Osteocyte (in vitro differentiated cells): ENCODE measurements around the gene RNASE7. TPM values are rescaled to one million over a fixed set of nuclear protein-coding genes. Genes with fewer than 3 reads are reported as not detected.

Experiments
- DNase-seq: peaks from one replicate; pipeline ENCODE4 v3.0.0; 2021; ENCODE audit warnings: mixed read lengths; ENCODE audit not compliant: unreplicated experiment; ENCODE audit errors: extremely low spot score
- H3K27ac Mint-ChIP-seq: one replicate; pipeline ENCODE4 v1.8.0; 2021; ENCODE audit warnings: mild to moderate bottlenecking, mixed read lengths; ENCODE audit not compliant: unreplicated experiment
- H3K27me3 Mint-ChIP-seq: one replicate; pipeline ENCODE4 v1.8.0; 2021; ENCODE audit warnings: mixed read lengths; ENCODE audit not compliant: unreplicated experiment
- H3K36me3 Mint-ChIP-seq: one replicate; pipeline ENCODE4 v1.8.0; 2021; ENCODE audit warnings: mixed read lengths; ENCODE audit not compliant: unreplicated experiment
- H3K4me1 Mint-ChIP-seq: one replicate; pipeline ENCODE4 v1.8.0; 2021; ENCODE audit warnings: mixed read lengths; ENCODE audit not compliant: unreplicated experiment
- H3K4me3 Mint-ChIP-seq: one replicate; pipeline ENCODE4 v1.8.0; 2021; ENCODE audit warnings: mild to moderate bottlenecking, moderate library complexity, mixed read lengths; ENCODE audit not compliant: unreplicated experiment
- H3K9me3 Mint-ChIP-seq: one replicate; pipeline ENCODE4 v1.8.0; 2021; ENCODE audit warnings: mixed read lengths; ENCODE audit not compliant: unreplicated experiment
- total RNA-seq: library from RNA; stranded (reverse); gene quantifications from 2 replicates; pipeline ENCODE4 v1.2.1, GENCODE V29; 2021
- TF ChIP-seq, protein P1 (sequence below): fragments of 200-600 bp; sonication (generic); IDR thresholded peaks from 2 replicates; pipeline ENCODE4 v1.5.0; 2021; ENCODE audit warnings: antibody characterized with exemption, mild to moderate bottlenecking, moderate library complexity

RNASE7 gene
- total RNA-seq, 1 donor from 2014 or later = not detected

DNA sequence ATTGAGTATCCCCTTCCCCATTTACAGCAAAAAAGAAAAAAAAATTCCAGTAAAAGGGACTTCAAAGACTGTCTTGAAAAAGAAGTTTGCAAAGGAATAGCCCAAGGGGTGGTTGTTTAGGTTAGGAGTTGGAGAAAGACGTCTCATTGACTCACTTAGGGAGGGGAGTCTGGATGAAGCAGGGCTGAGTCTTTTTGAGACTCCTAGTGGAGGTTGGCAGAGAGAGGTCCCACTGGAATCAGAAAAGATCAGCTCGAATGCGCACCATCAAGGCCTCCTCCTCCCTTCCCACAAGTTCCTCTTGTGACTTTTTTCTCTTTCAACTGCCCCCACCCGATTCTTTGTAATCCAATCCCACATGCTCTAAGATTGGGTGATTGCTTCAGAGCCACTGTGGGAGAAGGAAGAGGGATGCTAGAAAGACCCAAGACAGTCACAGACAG, 29.9 kb downstream of the RNASE7 start:
- Mint-ChIP-seq H3K9me3 (no peaks in the 10 kb centered on the region), H3K36me3 (peaks cover 23% of the 10 kb centered on the region), H3K4me3 (peak overlapping the region; percentile 91), H3K27ac (peak overlapping the region; percentile 99), H3K4me1 (peaks cover 39% of the 10 kb centered on the region), H3K27me3 (no peaks in the 10 kb centered on the region)
- TF ChIP-seq, protein P1, sequence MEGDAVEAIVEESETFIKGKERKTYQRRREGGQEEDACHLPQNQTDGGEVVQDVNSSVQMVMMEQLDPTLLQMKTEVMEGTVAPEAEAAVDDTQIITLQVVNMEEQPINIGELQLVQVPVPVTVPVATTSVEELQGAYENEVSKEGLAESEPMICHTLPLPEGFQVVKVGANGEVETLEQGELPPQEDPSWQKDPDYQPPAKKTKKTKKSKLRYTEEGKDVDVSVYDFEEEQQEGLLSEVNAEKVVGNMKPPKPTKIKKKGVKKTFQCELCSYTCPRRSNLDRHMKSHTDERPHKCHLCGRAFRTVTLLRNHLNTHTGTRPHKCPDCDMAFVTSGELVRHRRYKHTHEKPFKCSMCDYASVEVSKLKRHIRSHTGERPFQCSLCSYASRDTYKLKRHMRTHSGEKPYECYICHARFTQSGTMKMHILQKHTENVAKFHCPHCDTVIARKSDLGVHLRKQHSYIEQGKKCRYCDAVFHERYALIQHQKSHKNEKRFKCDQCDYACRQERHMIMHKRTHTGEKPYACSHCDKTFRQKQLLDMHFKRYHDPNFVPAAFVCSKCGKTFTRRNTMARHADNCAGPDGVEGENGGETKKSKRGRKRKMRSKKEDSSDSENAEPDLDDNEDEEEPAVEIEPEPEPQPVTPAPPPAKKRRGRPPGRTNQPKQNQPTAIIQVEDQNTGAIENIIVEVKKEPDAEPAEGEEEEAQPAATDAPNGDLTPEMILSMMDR = peak; percentile 28
- no peak for DNase-seq

DNA sequence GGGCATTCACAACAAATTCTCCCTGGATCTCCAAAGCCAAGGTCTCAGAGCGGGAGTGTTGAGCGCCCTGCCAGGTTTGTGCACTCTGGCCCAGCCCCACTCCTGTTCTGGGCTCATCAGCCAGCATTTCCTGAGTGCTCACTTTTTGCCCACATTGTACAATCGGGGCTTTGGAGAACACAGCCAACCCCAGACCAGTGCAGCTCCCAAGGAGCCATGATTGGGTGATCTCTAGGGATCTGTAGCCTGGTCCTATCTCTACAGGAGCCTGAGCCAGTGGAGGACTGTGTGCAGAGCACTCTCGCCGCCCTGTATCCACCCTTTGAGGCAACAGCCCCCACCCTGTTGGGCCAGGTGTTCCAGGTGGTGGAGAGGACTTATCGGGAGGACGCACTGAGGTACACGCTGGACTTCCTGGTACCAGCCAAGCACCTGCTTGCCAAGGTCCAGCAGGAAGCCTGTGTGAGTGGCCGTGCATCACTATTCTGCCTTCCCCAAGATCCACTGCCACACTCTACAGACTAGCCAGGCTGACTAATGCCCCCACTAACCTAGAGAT, 30.7 kb downstream of the RNASE7 start:
- Mint-ChIP-seq H3K4me1 (peaks cover 39% of the 10 kb centered on the region), H3K36me3 (peaks cover 29% of the 10 kb centered on the region), H3K9me3 (no peaks in the 10 kb centered on the region), H3K4me3 (peak overlapping the region; percentile 91), H3K27me3 (no peaks in the 10 kb centered on the region), H3K27ac (peak overlapping the region; percentile 99)
- TF ChIP-seq, protein P1 = no peak
- DNase-seq = no peak

DNA sequence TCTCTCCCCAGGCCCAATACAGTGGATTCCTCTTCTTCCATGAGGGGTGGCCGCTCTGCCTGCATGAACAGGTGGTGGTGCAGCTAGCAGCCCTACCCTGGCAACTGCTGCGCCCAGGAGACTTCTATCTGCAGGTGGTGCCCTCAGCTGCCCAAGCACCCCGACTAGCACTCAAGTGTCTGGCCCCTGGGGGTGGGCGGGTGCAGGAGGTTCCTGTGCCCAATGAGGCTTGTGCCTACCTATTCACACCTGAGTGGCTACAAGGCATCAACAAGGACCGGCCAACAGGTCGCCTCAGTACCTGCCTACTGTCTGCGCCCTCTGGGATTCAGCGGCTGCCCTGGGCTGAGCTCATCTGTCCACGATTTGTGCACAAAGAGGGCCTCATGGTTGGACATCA, 31.8 kb downstream of the RNASE7 start:
- Mint-ChIP-seq H3K9me3 (no peaks in the 10 kb centered on the region), H3K36me3 (peaks cover 32% of the 10 kb centered on the region), H3K27me3 (no peaks in the 10 kb centered on the region), H3K27ac (no peak overlapping the region), H3K4me1 (peaks cover 33% of the 10 kb centered on the region), H3K4me3 (no peak overlapping the region)
- TF ChIP-seq, protein P1 = no peak
- no peak for DNase-seq

DNA sequence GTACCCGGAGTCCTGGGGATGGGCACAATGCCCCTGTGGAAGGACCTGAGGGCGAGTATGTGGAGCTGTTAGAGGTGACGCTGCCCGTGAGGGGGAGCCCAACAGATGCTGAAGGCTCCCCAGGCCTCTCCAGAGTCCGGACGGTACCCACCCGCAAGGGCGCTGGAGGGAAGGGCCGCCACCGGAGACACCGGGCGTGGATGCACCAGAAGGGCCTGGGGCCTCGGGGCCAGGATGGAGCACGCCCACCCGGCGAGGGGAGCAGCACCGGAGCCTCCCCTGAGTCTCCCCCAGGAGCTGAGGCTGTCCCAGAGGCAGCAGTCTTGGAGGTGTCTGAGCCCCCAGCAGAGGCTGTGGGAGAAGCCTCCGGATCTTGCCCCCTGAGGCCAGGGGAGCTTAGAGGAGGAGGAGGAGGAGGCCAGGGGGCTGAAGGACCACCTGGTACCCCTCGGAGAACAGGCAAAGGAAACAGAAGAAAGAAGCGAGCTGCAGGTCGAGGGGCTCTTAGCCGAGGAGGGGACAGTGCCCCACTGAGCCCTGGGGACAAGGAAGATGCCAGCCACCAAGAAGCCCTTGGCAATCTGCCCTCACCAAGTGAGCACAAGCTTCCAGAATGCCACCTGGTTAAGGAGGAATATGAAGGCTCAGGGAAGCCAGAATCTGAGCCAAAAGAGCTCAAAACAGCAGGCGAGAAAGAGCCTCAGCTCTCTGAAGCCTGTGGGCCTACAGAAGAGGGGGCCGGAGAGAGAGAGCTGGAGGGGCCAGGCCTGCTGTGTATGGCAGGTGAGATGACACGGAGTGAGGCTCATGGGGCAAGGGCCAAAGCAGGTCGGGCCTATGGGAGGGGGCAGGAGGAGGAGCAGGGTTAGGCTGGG, 32.5 kb downstream of the RNASE7 start:
- Mint-ChIP-seq H3K27ac (peak overlapping the region; percentile 59), H3K4me1 (peaks cover 26% of the 10 kb centered on the region), H3K36me3 (peaks cover 35% of the 10 kb centered on the region), H3K9me3 (no peaks in the 10 kb centered on the region), H3K27me3 (no peaks in the 10 kb centered on the region), H3K4me3 (no peak overlapping the region)
- TF ChIP-seq, protein P1 = no peak
- DNase-seq = no peak
